A549 (cell line): Measurements from ENCODE around the gene PLPPR4. TPM values are rescaled to one million over a fixed set of nuclear protein-coding genes. Genes with fewer than 3 reads are reported as not detected.

Experiments
- ATAC-seq, 2 experiments: fragments of 200-7000 bp in 1 of 2; fragments of >200 bp in 1 of 2; cut with Nextera tagmentation in 1 of 2; cut with Tn5 transposase in 1 of 2; 3 replicates each; pipeline versions ENCODE4 v1.8.0 to v1.9.1; 2018 to 2020; ENCODE audit warnings: mild to moderate bottlenecking in 1 of 2, moderate library complexity in 1 of 2
- CTCF ChIA-PET: fragments of 300-600 bp; sonication (Branson Sonifier 250); formaldehyde crosslinking; extraction: SDS; loops from one replicate; lab custom pipeline; 2021; ENCODE audit warnings: antibody characterized with exemption, inconsistent platforms; lab: Yijun Ruan, JAX
- POLR2A ChIA-PET: fragments of 350-600 bp; formaldehyde crosslinking; extraction: SDS; loops from one replicate; lab custom pipeline; 2021; ENCODE audit warnings: antibody characterized with exemption, inconsistent platforms; lab: Yijun Ruan, JAX
- DNase-seq, 2 experiments: peaks; one replicate each; pipeline versions ENCODE4 v3.0.0 to v3.0.0-alpha.2; 2011 to 2016; ENCODE audit warnings: low read depth in 1 of 2, low spot score in 1 of 2
- FAIRE-seq: peaks from 2 replicates; lab custom pipeline; 2011; peaks lifted over from hg19 to GRCh38; lab: Jason Lieb, UNC
- H3K27ac ChIP-seq, 2 experiments: fragments of >200 bp; sonication (Bioruptor Twin); formaldehyde crosslinking; 3 replicates each; pipeline ENCODE4 v1.5.1; 2016 to 2017
- H3K4me1 ChIP-seq: fragments of >200 bp; sonication (Bioruptor Twin); formaldehyde crosslinking; 3 replicates; pipeline ENCODE4 v1.6.1; 2016
- H3K4me2 ChIP-seq: fragments of >200 bp; sonication (Bioruptor Twin); formaldehyde crosslinking; 3 replicates; pipeline ENCODE4 v1.6.1; 2016
- H3K4me3 ChIP-seq: fragments of >200 bp; sonication (Bioruptor Twin); formaldehyde crosslinking; 3 replicates; pipeline ENCODE4 v1.5.1; 2016
- H3K9me3 ChIP-seq: fragments of >200 bp; sonication (Bioruptor Twin); formaldehyde crosslinking; 3 replicates; pipeline ENCODE4 v1.6.1; 2016
- BCL3 ChIP-seq: fragments of >200 bp; sonication (Bioruptor Twin); formaldehyde crosslinking; IDR thresholded peaks from 3 replicates; pipeline ENCODE4 v1.6.1; 2016
- BHLHE40 ChIP-seq: IDR thresholded peaks from 2 replicates; pipeline ENCODE4 v1.6.1; 2012; ENCODE audit warnings: low read depth, low read length, inconsistent platforms
- CBX8 ChIP-seq: fragments of 200-600 bp; sonication (generic); IDR thresholded peaks from 2 replicates; pipeline ENCODE4 v1.6.1; 2016
- CHD2 ChIP-seq: fragments of 150-350 bp; IDR thresholded peaks from 2 replicates; pipeline ENCODE4 v1.6.1; 2014; ENCODE audit warnings: low read length; ENCODE audit not compliant: partially characterized antibody
- E2F6 ChIP-seq: IDR thresholded peaks from 2 replicates; pipeline ENCODE4 v1.6.1; 2012; ENCODE audit warnings: low read depth, borderline replicate concordance
- FOSB ChIP-seq: fragments of 250-450 bp; sonication (Bioruptor Pico); IDR thresholded peaks from 2 replicates; pipeline ENCODE4 v1.5.0; 2020; ENCODE audit warnings: mild to moderate bottlenecking, moderate library complexity
- FOXS1 ChIP-seq: fragments of 250-450 bp; sonication (Bioruptor Pico); IDR thresholded peaks from 2 replicates; pipeline ENCODE4 v1.5.0; 2020; ENCODE audit warnings: mild to moderate bottlenecking, moderate library complexity
- GATA3 ChIP-seq: IDR thresholded peaks from 2 replicates; pipeline ENCODE4 v1.6.1; 2012; ENCODE audit warnings: borderline replicate concordance
- HEYL ChIP-seq: fragments of 250-450 bp; sonication (Bioruptor Pico); IDR thresholded peaks from 2 replicates; pipeline ENCODE4 v1.8.0; 2021; ENCODE audit warnings: mild to moderate bottlenecking, moderate library complexity
- HOXA7 ChIP-seq: fragments of 250-450 bp; sonication (Bioruptor Pico); IDR thresholded peaks from 2 replicates; pipeline ENCODE4 v1.5.0; 2020; ENCODE audit warnings: mild to moderate bottlenecking, moderate library complexity
- KDM1A ChIP-seq: fragments of 200-600 bp; sonication (generic); IDR thresholded peaks from 2 replicates; pipeline ENCODE4 v1.6.1; 2016; ENCODE audit warnings: low read depth, mild to moderate bottlenecking
- KDM5A ChIP-seq: fragments of 200-600 bp; sonication (generic); IDR thresholded peaks from 2 replicates; pipeline ENCODE4 v1.6.1; 2016; ENCODE audit warnings: antibody characterized with exemption, mild to moderate bottlenecking
- MAFK ChIP-seq: fragments of 450-650 bp; IDR thresholded peaks from 2 replicates; pipeline ENCODE4 v1.6.1; 2014; ENCODE audit not compliant: partially characterized antibody
- MYC ChIP-seq: IDR thresholded peaks from 2 replicates; pipeline ENCODE4 v1.6.1; 2012; ENCODE audit warnings: mild to moderate bottlenecking, inconsistent platforms, low read length, improper control_type of control experiment, borderline replicate concordance
- NFE2L2 ChIP-seq: fragments of 150-350 bp; conservative IDR thresholded peaks from 2 replicates; pipeline ENCODE4 v1.6.1; 2014; ENCODE audit warnings: low read length
- PBX3 ChIP-seq: IDR thresholded peaks from 2 replicates; pipeline ENCODE4 v1.6.1; 2012
- RCOR1 ChIP-seq: fragments of 150-350 bp; IDR thresholded peaks from 2 replicates; pipeline ENCODE4 v1.6.1; 2014; ENCODE audit warnings: antibody characterized with exemption, low read length, low read depth
- REST ChIP-seq: fragments of 200-600 bp; sonication (generic); IDR thresholded peaks from 2 replicates; pipeline ENCODE4 v1.6.1; 2016; ENCODE audit warnings: antibody characterized with exemption, mild to moderate bottlenecking, moderate library complexity
- RFX5 ChIP-seq: fragments of 450-650 bp; IDR thresholded peaks from 2 replicates; pipeline ENCODE4 v1.7.1; 2014; ENCODE audit warnings: antibody characterized with exemption, mild to moderate bottlenecking, moderate library complexity
- SREBF2 ChIP-seq: fragments of 450-650 bp; IDR thresholded peaks from 2 replicates; pipeline ENCODE4 v1.6.1; 2014; ENCODE audit warnings: mild to moderate bottlenecking, moderate library complexity
- TFCP2L1 ChIP-seq: fragments of 250-450 bp; sonication (Bioruptor Pico); IDR thresholded peaks from 2 replicates; pipeline ENCODE4 v1.5.0; 2021; ENCODE audit warnings: mild to moderate bottlenecking
- WGBS: methylation state at CpG from one replicate; pipeline ENCODE4 v1.1.6; 2017; ENCODE audit errors: missing lambda C conversion rate; 5-methylcytosine and 5-hydroxymethylcytosine counted together
- polyA plus RNA-seq, 4 experiments: library from polyadenylated mRNA; depleted of rRNA in 3 of 4; stranded (reverse); fragments of >200 nt; fragmentation: RNase III in 1 of 4; extraction: RNeasy Plus Mini Kit Qiagen cat#74134 plus additional on column Dnase treatment in 1 of 4; gene quantifications; 2 replicates in 3 of 4; 3 replicates in 1 of 4; pipeline ENCODE4 v1.2.3, GENCODE V29; 2011 to 2017

PLPPR4 gene
- polyA plus RNA-seq, 2 of the 4 experiments (the other 2 are of a cell fraction), result not detected

- H3K9me3 ChIP-seq, result no peaks in the 10 kb centered on the region
- no peak for FAIRE-seq
- no peak overlapping the region for H3K27ac ChIP-seq
- no peaks in the 10 kb centered on the region for H3K4me1 ChIP-seq
- no peak for ATAC-seq
- POLR2A ChIA-PET, result no interaction called here
- WGBS, result 40% methylated on average over 2 of the region's 2 CpGs
- no peak overlapping the region for H3K4me3 ChIP-seq
- DNase-seq, result no peak
- CTCF ChIA-PET, result no interaction called here
- no peak overlapping the region for H3K4me2 ChIP-seq
- TF ChIP-seq HOXA7 (no peak), HEYL (CRISPR knock-in tag) (no peak), SREBF2 (no peak), KDM1A (no peak), BHLHE40 (no peak), NFE2L2 (no peak), MAFK (no peak), E2F6 (no peak), MYC (no peak), BCL3 (no peak), RFX5 (no peak), FOSB (CRISPR knock-in tag) (no peak), CBX8 (no peak), GATA3 (no peak), KDM5A (no peak), TFCP2L1 (CRISPR knock-in tag) (no peak), FOXS1 (CRISPR knock-in tag) (no peak), CHD2 (no peak), PBX3 (no peak)
These were observed 82.9 kb downstream of the PLPPR4 start for GRCh38 chr1:99347041-99347684.

- ATAC-seq (no peak), FAIRE-seq (no peak)
- no peaks in the 10 kb centered on the region for H3K9me3 ChIP-seq
- CTCF ChIA-PET, result no interaction called here
- no peaks in the 10 kb centered on the region for H3K4me1 ChIP-seq
- no peak overlapping the region for H3K4me3 ChIP-seq
- 10% methylated on average over 5 of the region's 5 CpGs for WGBS
- H3K4me2 ChIP-seq, result no peak overlapping the region
- H3K27ac ChIP-seq, result no peak overlapping the region
- no peak for TF ChIP-seq E2F6
- no peak for TF ChIP-seq MAFK
- no peak for TF ChIP-seq CHD2
- TF ChIP-seq REST, result no peak
- TF ChIP-seq CBX8, result no peak
- TF ChIP-seq RCOR1, result no peak
- no peak for TF ChIP-seq BHLHE40
- TF ChIP-seq, all 56 proteins: peak for 0
- POLR2A ChIA-PET, result no interaction called here
- no peak for DNase-seq
These were observed 84.3 kb downstream of the PLPPR4 start for GRCh38 chr1:99348397-99349132.
